AG09309 (cell line): Measurements from ENCODE around the gene PGLYRP4.
A peak's percentile ranks its signal among the peaks of the same experiment; 100 is the strongest.

Experiments used
- DNase-seq: peaks from one replicate; pipeline ENCODE4 v3.0.0-alpha.2; 2010; ENCODE audit warnings: low read depth
- H3K4me3 ChIP-seq: 2 replicates; pipeline ENCODE4 v1.5.1; 2011; ENCODE audit warnings: mild to moderate bottlenecking, low read depth, low read length, moderate library complexity; ENCODE audit not compliant: control insufficient read depth
- TF ChIP-seq, protein P1 (sequence below): IDR thresholded peaks from 2 replicates; pipeline ENCODE4 v1.5.1; 2011; ENCODE audit warnings: mild to moderate bottlenecking, low read depth, low read length, inconsistent platforms; ENCODE audit not compliant: insufficient read depth, control insufficient read depth; ENCODE audit errors: missing control alignments

The PGLYRP4 gene

DNA sequence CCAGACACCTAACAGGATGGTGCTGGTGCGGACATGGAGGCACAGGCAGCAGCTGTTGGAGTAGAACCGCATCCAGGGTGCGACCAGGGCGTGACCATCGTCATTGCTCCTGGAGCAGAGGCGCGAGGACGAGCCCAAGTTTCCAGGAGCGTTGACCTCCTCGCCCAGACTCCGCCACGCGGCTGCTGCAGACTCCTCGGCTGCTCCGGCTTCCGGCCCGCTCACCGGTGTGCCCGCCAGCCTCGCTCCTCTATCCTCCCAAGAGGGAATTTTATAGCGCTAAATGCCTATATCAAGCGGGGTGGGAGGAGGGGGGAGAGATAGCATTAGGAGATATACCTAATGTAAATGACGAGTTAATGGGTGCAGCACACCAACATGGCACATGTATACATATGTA lies 32.1 kb upstream of the PGLYRP4 start:
- TF ChIP-seq, protein P1, sequence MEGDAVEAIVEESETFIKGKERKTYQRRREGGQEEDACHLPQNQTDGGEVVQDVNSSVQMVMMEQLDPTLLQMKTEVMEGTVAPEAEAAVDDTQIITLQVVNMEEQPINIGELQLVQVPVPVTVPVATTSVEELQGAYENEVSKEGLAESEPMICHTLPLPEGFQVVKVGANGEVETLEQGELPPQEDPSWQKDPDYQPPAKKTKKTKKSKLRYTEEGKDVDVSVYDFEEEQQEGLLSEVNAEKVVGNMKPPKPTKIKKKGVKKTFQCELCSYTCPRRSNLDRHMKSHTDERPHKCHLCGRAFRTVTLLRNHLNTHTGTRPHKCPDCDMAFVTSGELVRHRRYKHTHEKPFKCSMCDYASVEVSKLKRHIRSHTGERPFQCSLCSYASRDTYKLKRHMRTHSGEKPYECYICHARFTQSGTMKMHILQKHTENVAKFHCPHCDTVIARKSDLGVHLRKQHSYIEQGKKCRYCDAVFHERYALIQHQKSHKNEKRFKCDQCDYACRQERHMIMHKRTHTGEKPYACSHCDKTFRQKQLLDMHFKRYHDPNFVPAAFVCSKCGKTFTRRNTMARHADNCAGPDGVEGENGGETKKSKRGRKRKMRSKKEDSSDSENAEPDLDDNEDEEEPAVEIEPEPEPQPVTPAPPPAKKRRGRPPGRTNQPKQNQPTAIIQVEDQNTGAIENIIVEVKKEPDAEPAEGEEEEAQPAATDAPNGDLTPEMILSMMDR = no peak
- H3K4me3 ChIP-seq = no peak overlapping the region
- DNase-seq = no peak

DNA sequence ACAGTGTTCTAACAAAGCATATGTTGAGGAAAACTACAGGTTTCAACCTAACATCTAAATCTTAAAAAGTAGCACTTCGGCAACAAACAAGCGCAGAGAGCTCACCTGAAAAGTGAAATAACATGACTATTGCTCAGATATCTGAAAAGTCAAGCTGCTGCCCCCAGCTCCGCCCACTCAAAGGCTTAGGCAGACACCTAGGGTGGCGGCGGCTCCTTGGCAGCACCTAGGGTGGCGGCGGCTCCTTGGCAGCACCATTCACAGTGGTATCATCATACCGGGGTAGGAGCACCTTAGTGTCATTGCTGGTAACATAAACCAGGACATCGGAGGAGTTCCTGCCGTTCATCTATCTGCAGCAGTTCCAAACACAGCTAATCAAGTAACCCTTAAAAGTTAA lies 30.9 kb upstream of the PGLYRP4 start:
- DNase-seq = no peak
- no peak overlapping the region for H3K4me3 ChIP-seq
- TF ChIP-seq, protein P1 = no peak

DNA sequence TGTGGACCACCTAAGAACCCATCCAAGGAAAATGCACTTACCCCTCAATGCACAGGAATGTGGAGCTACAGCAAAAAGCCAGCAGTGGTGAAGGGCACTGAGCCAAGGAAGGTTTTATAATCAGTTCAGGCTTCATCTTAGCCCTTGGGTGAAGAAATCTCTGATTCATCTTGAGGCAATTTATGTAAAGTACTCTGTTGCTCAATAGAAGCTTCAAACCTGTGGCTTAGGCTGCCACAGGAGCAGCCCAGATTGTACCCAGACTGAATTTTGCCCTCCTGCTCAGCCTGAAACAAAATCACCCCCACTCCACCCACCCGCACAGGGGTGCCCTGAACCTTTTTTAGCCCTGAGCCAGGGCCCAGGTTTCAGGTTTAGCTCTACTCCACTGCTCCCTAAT lies 26.9 kb upstream of the PGLYRP4 start, which contains the start of gene S100A12:
S100A12 (minus strand) TSS at position 111 of the 400 bp plus-strand sequence. CDS start 1,029 bp downstream, outside the sequence.
- DNase-seq = peak; percentile 82
- H3K4me3 ChIP-seq = no peak within 1 kb of the TSS
- TF ChIP-seq, protein P1 = no peak

DNA sequence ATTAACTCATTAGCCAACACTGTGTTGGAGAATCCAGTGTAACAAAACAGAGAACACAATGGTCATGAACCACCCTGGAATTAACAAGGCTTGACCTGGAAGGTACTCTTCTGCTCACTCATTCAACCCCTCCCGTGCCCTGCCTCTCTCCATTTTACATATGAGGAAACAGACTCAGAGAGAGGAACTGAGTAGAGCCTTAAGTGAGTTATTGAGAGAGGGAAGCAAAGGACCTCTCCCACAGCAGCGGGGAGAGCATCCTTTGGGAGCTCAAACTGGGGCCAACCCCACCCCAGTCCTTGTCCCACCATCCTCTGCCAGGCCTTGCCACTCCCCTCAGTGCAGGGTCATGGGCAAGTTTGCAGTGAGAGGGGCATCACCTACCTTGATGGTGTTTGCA lies 25.4 kb upstream of the PGLYRP4 start:
- no peak for DNase-seq
- TF ChIP-seq, protein P1 = no peak
- no peak overlapping the region for H3K4me3 ChIP-seq

DNA sequence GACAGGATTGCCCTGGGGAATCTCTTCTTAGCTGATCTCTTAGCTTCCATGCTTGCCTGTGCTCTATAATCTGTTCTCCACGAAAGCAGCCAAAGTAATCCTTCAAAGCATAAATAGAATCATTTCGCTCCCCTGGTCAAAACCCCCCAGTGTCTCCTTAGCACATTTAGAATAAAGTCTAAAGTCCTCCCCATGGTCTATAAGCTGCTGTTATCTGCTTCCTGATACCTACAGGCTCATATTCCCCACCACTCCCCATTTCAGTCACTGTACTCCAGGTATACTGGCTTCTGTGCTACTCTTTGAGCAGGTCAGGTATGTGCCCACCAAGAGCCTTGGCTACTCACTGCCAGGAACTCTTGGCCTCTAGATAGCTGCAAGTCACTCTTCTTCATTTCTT lies 23.9 kb upstream of the PGLYRP4 start:
- TF ChIP-seq, protein P1 = no peak
- no peak for DNase-seq
- H3K4me3 ChIP-seq = no peak overlapping the region

DNA sequence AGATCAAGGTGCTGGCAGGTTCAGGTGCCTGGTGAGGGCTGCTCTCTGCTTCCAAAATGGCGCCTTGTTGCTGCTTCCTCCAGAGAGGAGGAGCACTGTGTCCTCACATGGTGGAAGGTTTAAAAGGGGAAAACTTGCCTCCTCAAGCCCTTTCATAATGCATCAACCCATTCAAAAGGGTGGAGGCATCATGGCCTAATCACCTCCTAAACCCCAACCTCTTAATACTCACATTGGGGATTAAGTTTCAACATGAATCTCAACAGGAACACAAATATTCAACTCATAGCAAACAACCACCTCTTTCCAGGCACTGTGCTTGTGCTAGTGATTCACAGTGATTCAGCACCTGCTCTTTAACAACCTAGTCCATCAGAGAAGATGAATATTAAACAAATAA lies 22.6 kb upstream of the PGLYRP4 start:
- DNase-seq = no peak
- H3K4me3 ChIP-seq = no peak overlapping the region
- TF ChIP-seq, protein P1 = no peak

DNA sequence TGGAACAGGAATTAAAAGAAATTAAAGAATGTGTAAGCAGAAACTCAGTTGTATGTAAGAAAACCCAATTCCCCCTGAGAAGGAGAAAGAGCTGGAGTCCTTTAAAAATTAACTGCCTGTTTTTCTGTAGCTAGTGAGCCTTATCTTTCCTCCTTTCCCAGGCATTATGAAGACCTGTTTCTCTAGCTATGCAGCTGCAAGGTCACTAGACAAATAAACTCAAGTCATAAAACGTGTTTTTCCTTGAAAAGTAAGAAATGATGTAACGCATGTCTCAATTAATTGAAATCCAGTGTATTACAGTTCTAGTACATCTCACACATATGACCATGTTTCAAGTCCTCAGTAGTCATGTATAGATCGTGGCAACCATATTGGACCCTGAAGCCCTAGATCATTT lies 21.5 kb upstream of the PGLYRP4 start:
- H3K4me3 ChIP-seq = no peak overlapping the region
- DNase-seq = no peak
- TF ChIP-seq, protein P1 = no peak
